Psoas muscle (tissue), 8 donors: Measurements from ENCODE around the gene FAM83F. TPM values are rescaled to one million over a fixed set of nuclear protein-coding genes. Genes with fewer than 3 reads are reported as not detected.

Experiments used
- ATAC-seq, 4 donors: fragments of 200-7000 bp; cut with Tn5 transposase; one replicate each; pipeline ENCODE4 v1.9.1; 2020; ENCODE audit warnings: moderate library complexity in 3 of 4, mild to moderate bottlenecking in 2 of 4
- DNase-seq, 2 donors: peaks; one replicate each; pipeline ENCODE4 v3.0.0-alpha.2; 2020
- H3K27ac ChIP-seq: fragments of 200-600 bp; one replicate; pipeline ENCODE4 v1.8.0; 2022
- H3K27me3 ChIP-seq, 3 donors: fragments of 200-600 bp in 1 of 3; one replicate each; pipeline versions ENCODE4 v1.6.1 to v1.8.0; 2013 to 2022; ENCODE audit warnings: low read length in 2 of 3, mild to moderate bottlenecking in 2 of 3, moderate library complexity in 1 of 3; ENCODE audit not compliant: insufficient read depth in 3 of 3
- H3K36me3 ChIP-seq, 2 donors: fragments of 200-600 bp in 1 of 2; one replicate each; pipeline versions ENCODE4 v1.6.1 to v1.8.0; 2013 to 2022; ENCODE audit warnings: low read depth in 1 of 2, mild to moderate bottlenecking in 1 of 2, moderate library complexity in 1 of 2; ENCODE audit not compliant: insufficient read depth in 1 of 2
- H3K4me1 ChIP-seq: fragments of 200-600 bp; one replicate; pipeline ENCODE4 v1.8.0; 2022
- H3K4me3 ChIP-seq: fragments of 200-600 bp; one replicate; pipeline ENCODE4 v1.8.0; 2022; ENCODE audit warnings: mild to moderate bottlenecking
- H3K9me3 ChIP-seq: fragments of 200-600 bp; one replicate; pipeline ENCODE4 v1.8.0; 2022
- WGBS, 3 donors: extraction: QIAGEN DNeasy Blood & Tissue Kit; methylation state at CpG; one replicate each; pipeline versions ENCODE4 v1.1.6 to v1.1.7; 2013; 5-methylcytosine and 5-hydroxymethylcytosine counted together
- intact Hi-C, 2 donors: fragments of 100-400 bp; cut with DNase I; formaldehyde crosslinking; loops; one replicate each; pipeline versions ENCODE4 v1.11.0 to v1.14.2; 2022
- polyA plus RNA-seq, 3 donors: library from polyadenylated mRNA; stranded (reverse); fragments of 200-250 nt; gene quantifications; one replicate each; pipeline ENCODE4 v1.2.3, GENCODE V29; 2013
- total RNA-seq, 4 donors: library from RNA; stranded (reverse); fragmentation: NEBNext Ultra II Directional in 2 of 4; extraction: Animal tissue kit (Norgen Biotek cat#: 25700) in 2 of 4; gene quantifications; one replicate each; pipeline versions ENCODE4 v1.2.1 to v1.2.4, GENCODE V29; 2021 to 2023
- TF ChIP-seq, protein P1 (sequence below): fragments of 200-600 bp; IDR thresholded peaks from one replicate; pipeline ENCODE4 v1.8.0; 2022; ENCODE audit warnings: antibody characterized with exemption
- donor health status: healthy with polysubstance abuse.
- donor health status: DM: no; HTN: no; CAD: no; lungs with moderate emphysema.
- donor health status: Bipolar disorder and iron deficiency.
- donor health status: healthy.
- donor health status: DM: yes; HTN: yes; CAD: no.
- donor health status: DM: no; HTN: no; CAD: no.
- donor health status: DM: no; HTN: no; CAD: no.
- donor health status: DM: yes; HTN: yes; CAD: no.

FAM83F gene
- total and polyA plus RNA-seq, 7 donors: under 0.01 to 0.10 (median 0.03) TPM; not detected in 1

GRCh38 chr22:39955675-39956074, 39.1 kb upstream of the FAM83F start:
- WGBS, 3 donors: 92 to 94% (median 93%) methylated on average over 2 of the region's 2 CpGs

DNA sequence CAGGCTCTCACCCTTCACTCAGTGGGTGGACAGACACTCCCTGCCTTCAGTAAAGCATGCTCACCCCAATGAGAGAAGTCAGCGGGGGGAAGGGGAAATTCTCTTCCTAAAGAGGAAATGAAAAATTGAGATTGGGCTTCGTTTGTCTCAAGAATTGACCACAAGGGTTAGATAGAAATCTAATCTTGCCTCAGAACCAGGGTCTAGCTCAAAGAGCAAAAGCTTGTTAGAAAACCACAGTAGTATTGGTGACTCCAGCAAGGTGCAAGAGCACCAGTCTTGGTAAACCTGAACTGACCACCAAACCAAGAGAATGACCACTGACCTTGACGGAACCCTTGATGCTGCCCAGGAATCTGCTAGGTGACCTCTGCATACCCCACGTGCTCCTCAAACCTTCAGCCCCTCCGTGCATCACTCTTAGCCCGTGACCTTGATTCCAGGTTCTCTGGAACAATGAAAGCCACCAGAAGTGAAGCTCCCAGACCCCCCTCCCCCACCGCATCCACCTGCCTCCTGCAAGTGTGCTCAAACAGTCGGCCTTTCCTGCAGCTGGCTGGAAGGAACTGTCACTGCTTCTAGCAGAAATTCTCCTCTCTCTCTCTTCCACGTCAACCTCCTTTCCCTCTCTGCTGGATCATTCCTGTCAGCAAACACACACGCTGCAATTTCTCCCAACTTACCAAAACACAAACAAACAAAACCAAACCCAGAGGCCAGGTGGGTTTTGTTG, 37.7 kb upstream of the FAM83F start:
- H3K9me3 ChIP-seq: no peaks in the 10 kb centered on the region
- H3K4me3 ChIP-seq: no peak overlapping the region
- peaks cover 0 to 6% (median 0%) of the 10 kb centered on the region in 3 donors for H3K27me3 ChIP-seq
- TF ChIP-seq, protein P1, sequence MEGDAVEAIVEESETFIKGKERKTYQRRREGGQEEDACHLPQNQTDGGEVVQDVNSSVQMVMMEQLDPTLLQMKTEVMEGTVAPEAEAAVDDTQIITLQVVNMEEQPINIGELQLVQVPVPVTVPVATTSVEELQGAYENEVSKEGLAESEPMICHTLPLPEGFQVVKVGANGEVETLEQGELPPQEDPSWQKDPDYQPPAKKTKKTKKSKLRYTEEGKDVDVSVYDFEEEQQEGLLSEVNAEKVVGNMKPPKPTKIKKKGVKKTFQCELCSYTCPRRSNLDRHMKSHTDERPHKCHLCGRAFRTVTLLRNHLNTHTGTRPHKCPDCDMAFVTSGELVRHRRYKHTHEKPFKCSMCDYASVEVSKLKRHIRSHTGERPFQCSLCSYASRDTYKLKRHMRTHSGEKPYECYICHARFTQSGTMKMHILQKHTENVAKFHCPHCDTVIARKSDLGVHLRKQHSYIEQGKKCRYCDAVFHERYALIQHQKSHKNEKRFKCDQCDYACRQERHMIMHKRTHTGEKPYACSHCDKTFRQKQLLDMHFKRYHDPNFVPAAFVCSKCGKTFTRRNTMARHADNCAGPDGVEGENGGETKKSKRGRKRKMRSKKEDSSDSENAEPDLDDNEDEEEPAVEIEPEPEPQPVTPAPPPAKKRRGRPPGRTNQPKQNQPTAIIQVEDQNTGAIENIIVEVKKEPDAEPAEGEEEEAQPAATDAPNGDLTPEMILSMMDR: no peak
- ATAC-seq (no peak), DNase-seq (no peak)
- no peaks in the 10 kb centered on the region for H3K36me3 ChIP-seq
- H3K4me1 ChIP-seq: no peaks in the 10 kb centered on the region
- WGBS, 3 donors: 62 to 69% (median 66%) methylated on average over 10 of the region's 10 CpGs
- no peak overlapping the region for H3K27ac ChIP-seq
- intact Hi-C loops: no loop called here

More at GRCh38 chr22:39955675-39956074, 39.1 kb upstream of the FAM83F start:
- Histone ChIP-seq H3K4me1 (no peaks in the 10 kb centered on the region), H3K36me3 (no peaks in the 10 kb centered on the region), H3K9me3 (no peaks in the 10 kb centered on the region), H3K27ac (no peak overlapping the region), H3K27me3 (peaks cover 0 to 6% (median 0%) of the 10 kb centered on the region in 3 donors), H3K4me3 (no peak overlapping the region)
- no peak for DNase-seq
- no peak for ATAC-seq
- TF ChIP-seq, protein P1: no peak
- intact Hi-C loops: no loop called here

GRCh38 chr22:39958009-39958711, 36.6 kb upstream of the FAM83F start:
- Histone ChIP-seq H3K27me3 (peaks cover 0 to 6% (median 0%) of the 10 kb centered on the region in 3 donors), H3K9me3 (no peaks in the 10 kb centered on the region), H3K4me3 (no peak overlapping the region), H3K4me1 (no peaks in the 10 kb centered on the region), H3K27ac (no peak overlapping the region), H3K36me3 (no peaks in the 10 kb centered on the region)
- TF ChIP-seq, protein P1: no peak
- intact Hi-C loops: no loop called here
- no peak for ATAC-seq
- no peak for DNase-seq
- WGBS, 3 donors: 78 to 80% (median 80%) methylated on average over 8 of the region's 8 CpGs

DNA sequence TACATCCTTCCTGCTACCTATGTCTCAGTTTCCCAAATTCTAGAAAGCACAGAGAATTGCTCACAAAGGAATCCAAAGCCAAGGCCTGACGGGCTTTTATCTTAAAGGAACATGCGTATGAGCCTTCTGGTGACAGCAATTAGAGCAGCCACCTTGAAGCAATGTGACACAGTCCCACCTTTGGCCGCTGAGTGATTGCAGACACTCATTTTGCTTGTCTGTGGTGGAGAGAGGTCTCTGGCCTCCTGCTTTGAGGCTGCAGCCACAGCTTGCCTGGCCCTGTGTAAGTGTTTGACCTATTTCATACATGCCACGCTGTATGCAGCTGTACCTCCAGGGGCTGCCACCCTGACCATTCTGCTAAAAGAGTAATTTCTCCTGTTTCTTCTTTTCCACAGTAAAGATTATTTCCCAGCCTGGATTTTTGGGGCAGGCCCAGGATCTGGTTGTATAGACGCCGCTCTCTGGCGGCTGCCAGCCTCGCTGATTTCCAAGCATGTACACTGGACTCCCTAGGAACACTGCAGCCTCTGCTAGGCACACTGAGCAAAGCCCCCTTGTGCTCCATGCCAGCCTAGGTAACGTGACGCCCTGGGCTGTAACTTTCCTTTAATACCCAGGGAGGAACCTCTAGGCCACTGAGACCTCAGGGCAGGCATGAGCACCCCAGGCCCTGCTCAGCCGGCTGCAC, 35.7 kb upstream of the FAM83F start:
- 79 to 80% (median 80%) methylated on average over 11 of the region's 11 CpGs for WGBS, 3 donors

More for the DNA sequence above, 35.7 kb upstream of the FAM83F start:
- Histone ChIP-seq H3K4me1 (no peaks in the 10 kb centered on the region), H3K27ac (no peak overlapping the region), H3K9me3 (no peaks in the 10 kb centered on the region), H3K27me3 (peaks cover 0 to 6% (median 0%) of the 10 kb centered on the region in 3 donors), H3K36me3 (no peaks in the 10 kb centered on the region), H3K4me3 (no peak overlapping the region)
- ATAC-seq (no peak), DNase-seq (no peak)
- TF ChIP-seq, protein P1: no peak
- intact Hi-C loops: no loop called here
